HepG2 (cell line): ENCODE results near the gene AMZ1. TPM values are rescaled to one million over a fixed set of nuclear protein-coding genes. Genes with fewer than 3 reads are reported as not detected.

Experiments
- ATAC-seq: fragments of 200-7000 bp; cut with Tn5 transposase; 3 replicates; pipeline ENCODE4 v1.9.1; 2020; ENCODE audit warnings: mild to moderate bottlenecking, moderate library complexity
- BruUV-seq: library from RNA; stranded (reverse); fragments of 400-500 nt; replicated peaks from 2 replicates; lab custom pipeline; 2021; lab: Mats Ljungman, UMichigan
- CTCF ChIA-PET: fragments of 300-600 bp; formaldehyde crosslinking; extraction: SDS; loops from one replicate; lab custom pipeline; 2021; ENCODE audit warnings: low total read pairs, inconsistent platforms, low intra/inter-chr PET ratio; lab: Yijun Ruan, JAX
- POLR2A ChIA-PET: fragments of 350-600 bp; sonication (Branson Sonifier 250); formaldehyde crosslinking; loops from one replicate; lab custom pipeline; 2020; ENCODE audit warnings: antibody characterized with exemption, inconsistent platforms; lab: Yijun Ruan, JAX
- DNase-seq: peaks from one replicate; pipeline ENCODE4 v3.0.0-alpha.2; 2015; ENCODE audit warnings: low spot score
- FAIRE-seq: peaks from 3 replicates; lab custom pipeline; 2011; peaks lifted over from hg19 to GRCh38; lab: Jason Lieb, UNC
- H2AFZ ChIP-seq: one replicate; pipeline ENCODE4 v1.6.1; 2011; ENCODE audit warnings: low read length, inconsistent platforms
- H3K27ac ChIP-seq: fragments of 300-600 bp; 3 replicates; pipeline ENCODE4 v1.8.0; 2011; ENCODE audit warnings: mixed run types, mild to moderate bottlenecking, mixed read lengths, low read length, inconsistent platforms; ENCODE audit not compliant: insufficient read depth; ENCODE audit errors: extremely low read length
- H3K27me3 ChIP-seq, 2 experiments: fragments of 200-600 bp in 1 of 2; 2 replicates in 1 of 2; 3 replicates in 1 of 2; pipeline versions ENCODE4 v1.6.0 to v1.8.0; 2011; ENCODE audit warnings: low read length in 2 of 2, mild to moderate bottlenecking in 2 of 2, moderate library complexity in 2 of 2, inconsistent platforms in 1 of 2; ENCODE audit not compliant: insufficient read depth in 2 of 2, control insufficient read depth in 1 of 2
- H3K36me3 ChIP-seq, 2 experiments: fragments of 200-600 bp in 1 of 2; replicated peaks in 1 of 2; 2 replicates in 1 of 2; 3 replicates in 1 of 2; pipeline versions ENCODE4 v1.5.1 to v1.8.0; 2011; ENCODE audit warnings: low read length in 2 of 2, inconsistent platforms in 1 of 2; ENCODE audit not compliant: insufficient read depth in 2 of 2, control insufficient read depth in 1 of 2
- H3K4me1 ChIP-seq: 2 replicates; pipeline ENCODE4 v1.5.1; 2012; ENCODE audit warnings: low read length, inconsistent platforms; ENCODE audit not compliant: insufficient read depth
- H3K4me2 ChIP-seq: 2 replicates; pipeline ENCODE4 v1.6.0; 2011; ENCODE audit warnings: low read depth, low read length, inconsistent platforms
- H3K4me3 ChIP-seq, 3 experiments: fragments of 200-600 bp in 1 of 3; sonication (generic), shearing (Covaris generic) in 1 of 3; replicated peaks in 1 of 3; 2 replicates each; pipeline ENCODE4 v1.5.1; 2011 to 2016; ENCODE audit warnings: low read length in 3 of 3, inconsistent platforms in 2 of 3, low read depth in 2 of 3, mild to moderate bottlenecking in 2 of 3, control low read depth in 1 of 3, mixed read lengths in 1 of 3; ENCODE audit not compliant: insufficient read depth in 1 of 3
- H3K79me2 ChIP-seq: one replicate; pipeline ENCODE4 v1.6.1; 2011; ENCODE audit warnings: low read length, inconsistent platforms; ENCODE audit not compliant: insufficient read depth
- H3K9ac ChIP-seq: 2 replicates; pipeline ENCODE4 v1.6.0; 2011; ENCODE audit warnings: mild to moderate bottlenecking, low read depth, low read length, inconsistent platforms; ENCODE audit not compliant: insufficient read depth
- H3K9me3 ChIP-seq: 2 replicates; pipeline ENCODE4 v1.5.1; 2012; ENCODE audit warnings: mild to moderate bottlenecking, low read length
- H4K20me1 ChIP-seq: 2 replicates; pipeline ENCODE4 v1.6.0; 2011; ENCODE audit warnings: inconsistent platforms, mild to moderate bottlenecking, low read length, moderate library complexity; ENCODE audit not compliant: insufficient read depth
- AGO1 ChIP-seq: fragments of 200-400 bp; formaldehyde crosslinking; IDR thresholded peaks from 2 replicates; pipeline ENCODE4 v1.6.1; 2017; ENCODE audit warnings: mild to moderate bottlenecking, low read depth, low read length, moderate library complexity; ENCODE audit not compliant: poor library complexity, severe bottlenecking
- NFYC ChIP-seq: IDR thresholded peaks from 2 replicates; pipeline ENCODE4 v1.6.1; 2016; ENCODE audit warnings: missing genetic modification reagents, missing compliant biosample characterization
- POLR2A ChIP-seq, 2 experiments: IDR thresholded peaks; 2 replicates each; pipeline ENCODE4 v1.6.1; 2011; ENCODE audit warnings: low read depth in 2 of 2, low read length in 2 of 2, mild to moderate bottlenecking in 1 of 2, moderate library complexity in 1 of 2; ENCODE audit not compliant: insufficient read depth in 1 of 2
- POLR2AphosphoS2 ChIP-seq: IDR thresholded peaks from 2 replicates; pipeline ENCODE4 v1.6.1; 2011; ENCODE audit warnings: low read depth, low read length, improper control_type of control experiment
- POLR2AphosphoS5 ChIP-seq: IDR thresholded peaks from 2 replicates; pipeline ENCODE4 v1.6.1; 2012; ENCODE audit warnings: low read depth, low read length
- SIX4 ChIP-seq: sonication (generic); formaldehyde crosslinking; IDR thresholded peaks from 2 replicates; pipeline ENCODE4 v1.4.0; 2020; ENCODE audit warnings: missing genetic modification reagents
- SOX6 ChIP-seq, 2 experiments: fragments of 450-650 bp in 1 of 2; sonication (generic) in 1 of 2; formaldehyde crosslinking in 1 of 2; IDR thresholded peaks; 2 replicates each; pipeline versions ENCODE4 v1.4.0 to v1.6.1; 2017 to 2020; ENCODE audit warnings: antibody characterized with exemption in 1 of 2, mild to moderate bottlenecking in 1 of 2, missing genetic modification reagents in 1 of 2
- TAF1 ChIP-seq: sonication (generic); formaldehyde crosslinking; IDR thresholded peaks from 2 replicates; pipeline ENCODE4 v1.4.0; 2020; ENCODE audit warnings: missing genetic modification reagents
- TCF7 ChIP-seq: sonication (generic); IDR thresholded peaks from 2 replicates; pipeline ENCODE4 v1.6.1; 2016; ENCODE audit warnings: antibody characterized with exemption, low read depth
- ZGPAT ChIP-seq: IDR thresholded peaks from 2 replicates; pipeline ENCODE4 v1.6.1; 2016; ENCODE audit warnings: mild to moderate bottlenecking
- ZNF180 ChIP-seq: sonication (generic); formaldehyde crosslinking; IDR thresholded peaks from 2 replicates; pipeline ENCODE4 v1.4.0; 2020; ENCODE audit warnings: low read depth, missing genetic modification reagents, borderline replicate concordance
- ZNF34 ChIP-seq: sonication (generic); formaldehyde crosslinking; IDR thresholded peaks from 2 replicates; pipeline ENCODE4 v1.4.0; 2020; ENCODE audit warnings: mild to moderate bottlenecking, missing genetic modification reagents, borderline replicate concordance
- ZNF549 ChIP-seq: sonication (generic); formaldehyde crosslinking; IDR thresholded peaks from 2 replicates; pipeline ENCODE4 v1.5.0; 2020; ENCODE audit warnings: missing genetic modification reagents
- ZNF556 ChIP-seq: sonication (generic); formaldehyde crosslinking; IDR thresholded peaks from 2 replicates; pipeline ENCODE4 v1.4.0; 2020; ENCODE audit warnings: mild to moderate bottlenecking, missing genetic modification reagents, borderline replicate concordance
- ZNF704 ChIP-seq: sonication (generic); formaldehyde crosslinking; IDR thresholded peaks from 2 replicates; pipeline ENCODE4 v1.8.1; 2023; ENCODE audit warnings: mild to moderate bottlenecking, inconsistent platforms, moderate library complexity, missing genetic modification reagents, borderline replicate concordance
- ZNF75D ChIP-seq: sonication (generic); formaldehyde crosslinking; IDR thresholded peaks from 2 replicates; pipeline ENCODE4 v1.8.1; 2023; ENCODE audit warnings: missing genetic modification reagents, mild to moderate bottlenecking, borderline replicate concordance
- ZNF841 ChIP-seq: sonication (generic); formaldehyde crosslinking; IDR thresholded peaks from 2 replicates; pipeline ENCODE4 v1.8.1; 2023; ENCODE audit warnings: missing genetic modification reagents, borderline replicate concordance
- WGBS: methylation state at CpG from one replicate; pipeline ENCODE4 v1.1.6; 2017; ENCODE audit warnings: low lambda C conversion rate; 5-methylcytosine and 5-hydroxymethylcytosine counted together
- in situ Hi-C: cut with HindIII; loops from 2 replicates; pipeline ENCODE4 v1.10.0; 2017; ENCODE audit warnings: low pct_unique_long_range_greater_than_20kb; ENCODE audit not compliant: extremely low pct_ligation_motif_present
- intact Hi-C: fragments of 100-400 bp; cut with micrococcal nuclease; formaldehyde crosslinking; loops from one replicate; pipeline ENCODE4 v1.10.0; 2022; ENCODE audit not compliant: unreplicated experiment
- polyA plus RNA-seq, 8 experiments: library from polyadenylated mRNA; depleted of rRNA in 3 of 8; stranded (reverse) in 7 of 8; unstranded in 1 of 8; fragments of >200 nt; fragmentation: Illumina TruSeq in 4 of 8; extraction: Trizol in 4 of 8; gene quantifications; 2 replicates each; pipeline versions ENCODE4 v1.2.1 to v1.2.3, GENCODE V29; 2011 to 2016; ENCODE audit warnings: low read depth in 4 of 8, missing spikeins in 1 of 8, mixed read lengths in 1 of 8; ENCODE audit not compliant: insufficient read depth in 1 of 8
- total RNA-seq, 5 experiments: library from RNA; depleted of rRNA; stranded (reverse); fragments of >200 nt; fragmentation: Illumina TruSeq; extraction: Trizol; gene quantifications; 2 replicates each; pipeline ENCODE4 v1.2.3, GENCODE V29; 2016; ENCODE audit warnings: low read depth in 1 of 5
- TF ChIP-seq, protein P1 (sequence below): sonication (generic); formaldehyde crosslinking; IDR thresholded peaks from 2 replicates; pipeline ENCODE4 v1.8.1; 2023; ENCODE audit warnings: mild to moderate bottlenecking, missing genetic modification reagents
- TF ChIP-seq, protein P2 (sequence below), 2 experiments: fragments of 450-650 bp in 1 of 2; sonication (generic) in 1 of 2; formaldehyde crosslinking; IDR thresholded peaks; 2 replicates each; pipeline versions ENCODE4 v1.5.0 to v1.8.0; 2020 to 2022; ENCODE audit warnings: mild to moderate bottlenecking in 1 of 2, missing genetic modification reagents in 1 of 2

Gene AMZ1
- total and polyA plus RNA-seq, 2 of the 13 experiments (the other 11 are each of a cell fraction or from before 2014, with no cell fraction given), result 0.03 TPM; not detected in 1

GRCh38 chr7:2675256-2675764, 12.7 kb upstream of the AMZ1 start:
- no peak for TF ChIP-seq TAF1 (CRISPR knock-in tag)
- TF ChIP-seq, protein P1, sequence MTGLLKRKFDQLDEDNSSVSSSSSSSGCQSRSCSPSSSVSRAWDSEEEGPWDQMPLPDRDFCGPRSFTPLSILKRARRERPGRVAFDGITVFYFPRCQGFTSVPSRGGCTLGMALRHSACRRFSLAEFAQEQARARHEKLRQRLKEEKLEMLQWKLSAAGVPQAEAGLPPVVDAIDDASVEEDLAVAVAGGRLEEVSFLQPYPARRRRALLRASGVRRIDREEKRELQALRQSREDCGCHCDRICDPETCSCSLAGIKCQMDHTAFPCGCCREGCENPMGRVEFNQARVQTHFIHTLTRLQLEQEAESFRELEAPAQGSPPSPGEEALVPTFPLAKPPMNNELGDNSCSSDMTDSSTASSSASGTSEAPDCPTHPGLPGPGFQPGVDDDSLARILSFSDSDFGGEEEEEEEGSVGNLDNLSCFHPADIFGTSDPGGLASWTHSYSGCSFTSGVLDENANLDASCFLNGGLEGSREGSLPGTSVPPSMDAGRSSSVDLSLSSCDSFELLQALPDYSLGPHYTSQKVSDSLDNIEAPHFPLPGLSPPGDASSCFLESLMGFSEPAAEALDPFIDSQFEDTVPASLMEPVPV, result no peak
- TF ChIP-seq AGO1, result no peak
- no peak for TF ChIP-seq POLR2AphosphoS2
- TF ChIP-seq ZNF841 (CRISPR knock-in tag), result no peak
- no peak for TF ChIP-seq POLR2A (IDR thresholded peaks at IDR 0.05; ENCODE audit: insufficient read depth in 1 of 2, low read depth in 2 of 2, low read length in 2 of 2)
- no peak for TF ChIP-seq POLR2AphosphoS5
- no peak for TF ChIP-seq ZGPAT (CRISPR knock-in tag)
- no peak for TF ChIP-seq ZNF75D (CRISPR knock-in tag)
- no peak for TF ChIP-seq NFYC (CRISPR knock-in tag)
- no peak for TF ChIP-seq ZNF180
- TF ChIP-seq ZNF556 (CRISPR knock-in tag), result no peak
- TF ChIP-seq SIX4 (CRISPR knock-in tag), result no peak
- no peak for TF ChIP-seq ZNF549 (CRISPR knock-in tag)
- no peak for TF ChIP-seq ZNF34 (CRISPR knock-in tag)
- TF ChIP-seq ZNF704 (CRISPR knock-in tag), result no peak
- no peak for TF ChIP-seq TCF7
- TF ChIP-seq, protein P2, sequence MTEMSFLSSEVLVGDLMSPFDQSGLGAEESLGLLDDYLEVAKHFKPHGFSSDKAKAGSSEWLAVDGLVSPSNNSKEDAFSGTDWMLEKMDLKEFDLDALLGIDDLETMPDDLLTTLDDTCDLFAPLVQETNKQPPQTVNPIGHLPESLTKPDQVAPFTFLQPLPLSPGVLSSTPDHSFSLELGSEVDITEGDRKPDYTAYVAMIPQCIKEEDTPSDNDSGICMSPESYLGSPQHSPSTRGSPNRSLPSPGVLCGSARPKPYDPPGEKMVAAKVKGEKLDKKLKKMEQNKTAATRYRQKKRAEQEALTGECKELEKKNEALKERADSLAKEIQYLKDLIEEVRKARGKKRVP (CRISPR knock-in tag; IDR thresholded peaks at IDR 0.05), result no peak
- TF ChIP-seq SOX6 (IDR thresholded peaks at IDR 0.05), result no peak
- TF ChIP-seq SOX6 (CRISPR knock-in tag; IDR thresholded peaks at IDR 0.05), result no peak
- ChIA-PET POLR2A (no interaction called here), CTCF (no interaction called here)
- in situ Hi-C loops, result no loop called here
- no peak overlapping the region for H3K9ac ChIP-seq
- ATAC-seq, result no peak
- H2AFZ ChIP-seq, result no peak overlapping the region
- BruUV-seq, result no TSS peak
- no peaks in the 10 kb centered on the region for H3K36me3 ChIP-seq
- H3K4me1 ChIP-seq, result peaks cover 14% of the 10 kb centered on the region
- H3K27ac ChIP-seq, result no peak overlapping the region
- peaks cover 0 to 19% of the 10 kb centered on the region in 2 experiments for H3K27me3 ChIP-seq
- FAIRE-seq, result no peak
- no peak for DNase-seq
- H3K9me3 ChIP-seq, result no peaks in the 10 kb centered on the region
- H4K20me1 ChIP-seq, result no peaks in the 10 kb centered on the region
- H3K4me3 ChIP-seq, result no peak overlapping the region
- H3K4me2 ChIP-seq, result no peak overlapping the region
- intact Hi-C loops, result no loop called here
- no peaks in the 10 kb centered on the region for H3K79me2 ChIP-seq
- WGBS, result 30% methylated on average over 7 of the region's 9 CpGs
